DMS 273 treated with DMSO at 0.1 percent for 48 hours (cell line): ENCODE data around the gene RPLP2.

ENCODE experiments used
- DNase-seq: peaks from one replicate; lab custom pipeline; 2025; lab: John Stamatoyannopoulos, UW

RPLP2 gene

DNA sequence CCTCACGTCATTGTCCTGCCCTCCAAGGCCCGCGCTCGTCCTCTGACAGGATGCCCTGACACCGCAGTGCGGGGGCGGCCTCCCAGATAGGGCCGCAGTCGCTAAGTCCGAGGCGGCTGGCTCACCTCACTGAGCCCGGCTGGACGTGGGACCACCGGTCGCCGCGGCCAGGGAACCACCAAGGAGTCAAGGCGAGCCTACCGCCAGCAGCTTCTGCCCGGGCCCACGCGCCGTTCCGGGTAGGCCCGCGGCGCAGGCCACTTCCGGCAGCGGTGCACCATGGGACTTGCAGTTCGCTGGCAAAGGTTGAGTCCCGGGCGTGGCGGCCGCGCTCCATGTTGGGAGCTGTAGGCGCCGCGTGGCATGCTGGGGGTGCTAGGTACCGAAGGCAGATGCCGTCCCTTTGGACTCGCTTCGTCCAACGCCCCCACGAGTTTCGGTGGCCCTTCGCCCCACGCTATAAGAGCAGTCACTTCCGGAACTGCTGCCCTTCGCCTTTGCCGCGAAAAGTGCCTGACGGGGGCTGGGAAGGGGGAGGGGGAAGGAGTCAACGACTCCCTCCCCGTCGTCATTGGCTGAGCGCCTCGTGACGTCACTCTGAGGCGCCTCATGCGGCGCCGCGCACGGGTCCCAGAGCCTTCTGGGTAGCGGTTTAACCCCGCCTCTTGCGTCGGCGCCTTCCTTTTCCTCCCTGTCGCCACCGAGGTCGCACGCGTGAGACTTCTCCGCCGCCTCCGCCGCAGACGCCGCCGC is at the start of gene RPLP2:
TSS of gene RPLP2 (plus strand) at position 681 of the 753 bp plus-strand sequence. CDS start 268 bp downstream, outside the sequence.
- peak; percentile 86 for DNase-seq

DNA sequence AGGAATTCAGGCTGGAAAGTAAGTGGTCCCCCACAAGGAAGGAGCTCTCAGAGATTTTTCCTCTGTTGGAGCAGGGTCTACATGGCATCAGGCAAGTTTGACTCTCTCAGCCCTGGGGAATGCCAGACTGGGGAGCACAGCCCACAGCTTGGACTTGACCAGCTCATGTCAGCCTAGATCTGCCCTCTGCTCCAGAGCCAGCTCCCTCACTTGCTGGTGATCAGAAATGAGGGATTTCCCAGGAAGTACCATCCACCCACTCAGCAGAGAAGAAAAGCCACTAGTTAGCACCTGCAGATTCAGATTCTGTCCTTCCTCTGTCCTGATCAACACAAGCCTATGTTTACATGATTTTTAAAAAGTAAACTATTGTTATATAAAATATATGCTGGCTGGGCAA is 49.5 kb upstream of the RPLP2 start:
- no peak for DNase-seq

DNA sequence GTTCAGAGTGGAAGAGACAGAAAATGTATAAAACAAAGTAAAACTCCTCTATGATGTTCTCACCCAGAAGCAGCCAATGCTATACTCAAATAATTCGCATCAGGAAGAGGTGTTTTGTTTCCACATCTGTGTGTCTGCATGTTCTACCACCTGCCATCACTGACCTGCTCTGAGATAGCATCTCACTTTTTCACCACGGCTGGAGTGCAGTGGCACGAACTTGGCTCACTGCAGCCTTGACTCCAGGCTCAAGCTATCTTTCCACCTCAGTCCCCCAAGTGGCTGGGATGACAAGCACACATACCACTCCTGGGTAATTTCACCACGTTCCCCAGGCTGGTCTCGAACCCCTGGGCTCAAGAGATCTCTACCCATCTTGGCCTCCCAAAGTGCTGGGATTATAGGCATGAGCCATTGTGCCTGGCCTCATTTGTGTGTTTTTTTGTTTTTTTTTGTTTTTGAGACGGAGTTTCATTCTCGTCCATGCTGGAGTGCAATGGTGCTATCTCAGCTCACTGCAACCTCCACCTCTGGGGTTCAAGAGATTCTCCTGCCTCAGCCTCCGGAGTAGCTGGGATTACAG is 48.1 kb upstream of the RPLP2 start:
- DNase-seq, result no peak

DNA sequence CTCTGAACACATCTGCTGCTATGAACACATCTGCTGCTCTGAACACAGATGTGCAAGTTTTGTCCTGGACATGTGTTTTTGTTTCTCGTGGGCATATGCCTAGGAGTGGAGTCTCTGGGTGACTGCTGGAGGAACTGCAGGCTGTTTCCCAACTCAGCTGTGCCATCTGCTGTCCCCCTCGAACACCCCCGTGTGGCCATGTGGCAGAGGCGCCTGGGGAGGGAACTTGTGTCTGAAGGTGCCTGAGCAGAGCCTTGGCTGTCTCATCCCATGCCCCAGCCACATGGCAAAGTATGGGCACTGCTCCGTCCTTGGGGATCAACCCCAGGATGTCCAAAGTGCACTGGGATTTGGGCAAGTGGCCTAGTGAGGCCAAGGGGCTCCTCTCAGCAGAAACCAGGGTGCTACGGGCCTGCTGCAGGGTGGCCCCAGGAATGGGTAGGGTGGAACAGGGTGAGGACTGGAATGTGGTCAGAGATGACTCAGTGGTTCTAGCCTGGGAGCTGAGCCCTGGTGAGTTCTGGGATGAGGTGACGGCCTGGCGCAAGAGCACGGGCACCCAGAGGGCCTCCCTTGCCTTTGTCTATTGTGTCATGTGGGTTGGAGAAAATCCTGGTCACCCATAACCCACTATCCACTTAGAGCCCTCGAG is 47.2 kb upstream of the RPLP2 start:
- peak; percentile 72 for DNase-seq

DNA sequence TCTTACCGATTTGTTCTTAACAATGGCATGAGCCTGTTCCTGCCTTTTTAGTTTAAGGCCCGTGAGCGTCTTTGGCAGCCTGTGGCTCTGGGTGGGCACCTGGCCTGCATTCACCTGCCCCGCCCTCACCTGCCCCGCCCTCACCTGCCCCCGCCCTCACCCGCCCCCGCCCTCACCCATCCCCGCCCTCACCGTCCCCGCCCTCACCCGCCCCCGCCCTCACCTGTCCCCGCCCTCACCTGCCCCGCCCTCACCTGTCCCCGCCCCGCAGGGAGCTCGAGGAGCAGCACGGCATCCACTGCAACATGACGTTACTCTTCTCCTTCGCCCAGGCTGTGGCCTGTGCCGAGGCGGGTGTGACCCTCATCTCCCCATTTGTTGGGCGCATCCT is 46.7 kb upstream of the RPLP2 start:
- DNase-seq, result no peak

DNA sequence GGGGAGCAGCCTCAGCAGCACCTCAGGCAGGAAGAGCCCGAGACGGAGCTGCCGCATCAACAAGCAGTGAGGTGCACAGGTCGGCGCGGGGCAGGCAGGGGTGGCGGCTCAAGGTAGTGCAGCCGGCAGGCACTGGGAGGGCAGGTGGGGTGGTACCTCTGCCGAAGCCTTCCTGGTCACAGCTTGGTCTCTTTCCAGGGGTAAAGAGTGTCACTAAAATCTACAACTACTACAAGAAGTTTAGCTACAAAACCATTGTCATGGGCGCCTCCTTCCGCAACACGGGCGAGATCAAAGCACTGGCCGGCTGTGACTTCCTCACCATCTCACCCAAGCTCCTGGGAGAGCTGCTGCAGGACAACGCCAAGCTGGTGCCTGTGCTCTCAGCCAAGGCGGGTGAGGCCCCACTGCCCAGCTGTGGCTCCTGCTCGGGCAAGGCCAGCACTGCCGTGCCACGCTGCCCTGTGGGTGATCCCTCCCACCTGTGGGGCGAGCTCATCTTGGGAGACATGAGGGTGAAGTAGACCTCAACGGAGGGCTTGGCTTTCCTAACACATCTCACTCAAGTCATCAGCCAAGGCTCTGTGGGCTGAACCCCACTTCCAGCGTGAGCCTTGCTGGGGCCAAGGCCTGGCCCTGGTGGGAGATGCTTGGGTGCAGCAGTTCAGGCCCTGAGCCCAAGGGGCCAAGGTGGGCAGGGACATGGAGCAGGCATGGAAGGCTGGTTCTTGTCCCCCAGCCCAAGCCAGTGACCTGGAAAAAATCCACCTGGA is 46.0 kb upstream of the RPLP2 start:
- no peak for DNase-seq

DNA sequence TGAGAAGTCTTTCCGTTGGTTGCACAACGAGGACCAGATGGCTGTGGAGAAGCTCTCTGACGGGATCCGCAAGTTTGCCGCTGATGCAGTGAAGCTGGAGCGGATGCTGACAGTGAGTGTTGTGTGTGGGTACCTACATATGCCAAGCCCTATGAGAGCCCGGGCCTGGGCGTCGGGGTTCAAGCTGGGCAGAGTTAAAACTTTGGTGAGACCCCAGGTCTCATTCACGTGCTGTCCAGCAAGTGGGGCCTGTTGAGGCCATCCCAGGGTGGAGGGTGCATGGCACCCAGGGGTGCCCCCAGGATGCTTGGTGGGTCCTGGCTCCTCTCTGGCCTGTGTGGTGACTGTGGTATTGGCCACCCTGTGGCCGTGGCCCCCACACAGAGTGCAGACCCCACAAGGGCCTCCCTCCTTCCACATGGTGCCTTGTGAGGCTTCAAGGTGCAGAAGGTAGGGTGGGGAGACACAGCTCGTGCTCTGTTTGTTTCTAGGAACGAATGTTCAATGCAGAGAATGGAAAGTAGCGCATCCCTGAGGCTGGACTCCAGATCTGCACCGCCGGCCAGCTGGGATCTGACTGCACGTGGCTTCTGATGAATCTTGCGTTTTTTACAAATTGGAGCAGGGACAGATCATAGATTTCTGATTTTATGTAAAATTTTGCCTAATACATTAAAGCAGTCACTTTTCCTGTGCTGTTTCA is 45.3 kb upstream of the RPLP2 start:
- no peak for DNase-seq

DNA sequence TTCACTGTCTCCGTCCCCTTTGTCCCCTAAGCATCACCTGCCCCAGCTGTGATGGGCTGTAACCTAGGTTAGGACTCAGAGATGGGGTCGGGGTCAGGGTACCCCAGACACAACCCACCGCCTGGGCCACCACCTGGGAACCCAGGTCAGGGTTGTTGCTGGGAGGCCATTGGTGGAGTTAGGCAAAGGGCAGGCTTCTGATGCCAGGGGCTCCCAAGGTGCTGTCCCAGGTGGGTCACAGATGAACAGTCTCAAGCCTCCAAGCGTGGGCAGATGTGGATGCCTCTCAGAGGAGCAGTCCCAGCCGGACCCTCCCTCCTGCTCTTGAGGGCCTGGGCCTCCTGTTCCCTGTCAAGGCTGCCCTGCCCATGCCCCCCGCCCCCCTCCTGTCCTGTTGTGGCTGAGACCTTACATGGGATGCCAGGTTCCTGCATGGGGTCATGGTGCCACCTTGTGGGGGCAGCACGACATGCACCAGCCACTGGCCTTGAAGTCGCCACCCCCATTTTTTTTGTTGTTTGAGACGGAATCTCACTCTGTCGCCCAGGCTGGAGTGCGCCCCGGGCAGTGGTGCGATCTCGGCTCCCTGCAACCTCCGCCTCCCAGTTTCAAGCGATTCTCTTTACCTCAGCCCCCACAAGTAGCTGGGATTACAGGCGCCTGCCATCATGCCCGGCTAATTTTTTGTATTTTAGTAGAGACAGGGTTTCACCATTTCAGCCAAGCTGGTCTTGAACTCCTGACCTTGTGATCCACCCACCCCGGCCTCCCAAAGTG is 44.6 kb upstream of the RPLP2 start:
- DNase-seq, result no peak

DNA sequence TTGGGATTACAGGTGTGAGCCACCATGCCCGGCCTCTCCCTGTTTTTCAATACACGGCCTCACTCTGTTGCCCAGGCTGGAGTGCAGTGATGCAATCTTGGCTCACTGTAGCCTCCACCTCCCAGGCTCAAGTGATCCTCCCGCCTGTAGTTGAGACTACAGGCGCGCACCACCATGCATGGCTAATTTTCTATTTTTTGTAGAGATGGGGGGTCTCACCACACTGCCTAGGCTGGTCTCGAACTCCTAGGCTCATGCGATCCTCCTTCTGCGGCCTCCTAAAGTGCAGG is 44.0 kb upstream of the RPLP2 start:
- no peak for DNase-seq

DNA sequence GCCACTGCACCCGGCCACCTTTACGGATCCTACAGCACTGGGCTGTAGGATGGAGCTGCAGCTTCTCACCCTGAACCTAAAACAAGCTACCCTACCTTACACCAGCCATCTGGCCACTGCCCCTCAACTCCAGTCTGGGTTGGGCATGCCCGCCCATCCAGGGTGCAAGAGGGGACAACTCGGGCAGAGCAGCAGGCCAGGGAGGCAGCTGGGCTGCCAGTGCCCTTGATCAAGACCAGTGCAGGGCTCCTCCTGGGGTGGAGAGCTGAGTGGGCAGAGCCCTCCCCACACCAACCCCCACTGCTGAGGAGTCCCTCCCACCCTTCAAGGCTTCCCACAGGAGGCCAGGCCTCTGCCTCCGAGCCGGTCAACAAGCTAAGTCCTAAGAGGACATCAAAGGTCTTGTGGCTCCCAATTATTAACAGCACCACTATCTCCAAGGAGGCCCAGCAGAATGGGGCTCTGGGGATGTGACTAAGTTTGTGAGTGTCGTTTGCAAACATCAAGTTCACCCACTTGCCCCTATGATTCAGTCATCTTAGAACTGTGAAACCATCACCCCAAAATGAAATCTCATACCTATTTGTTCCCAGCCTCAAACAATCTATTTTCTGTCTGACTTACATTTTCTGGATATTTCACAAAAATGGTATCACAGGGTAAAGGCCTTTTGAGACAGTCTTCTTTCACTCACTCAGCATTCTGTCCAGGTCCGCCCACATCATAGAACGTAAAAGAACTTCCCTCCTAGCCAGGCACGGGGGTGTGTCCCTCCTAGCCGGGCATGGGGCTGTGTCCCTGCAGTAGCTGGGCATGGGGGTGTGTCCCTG is 43.4 kb upstream of the RPLP2 start:
- no peak for DNase-seq

DNA sequence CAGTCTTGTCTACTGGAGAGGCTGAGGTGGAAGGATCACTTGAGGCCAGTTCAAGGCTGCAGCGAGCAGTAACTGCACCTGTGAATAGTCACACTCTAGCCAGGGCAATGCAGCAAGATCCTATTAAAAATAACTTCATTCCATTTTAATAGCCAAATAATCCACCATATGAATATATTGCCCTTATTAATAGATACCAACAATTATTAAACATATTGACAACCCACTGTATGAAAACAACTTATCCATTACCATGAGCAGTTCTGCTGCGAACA is 42.9 kb upstream of the RPLP2 start:
- no peak for DNase-seq

DNA sequence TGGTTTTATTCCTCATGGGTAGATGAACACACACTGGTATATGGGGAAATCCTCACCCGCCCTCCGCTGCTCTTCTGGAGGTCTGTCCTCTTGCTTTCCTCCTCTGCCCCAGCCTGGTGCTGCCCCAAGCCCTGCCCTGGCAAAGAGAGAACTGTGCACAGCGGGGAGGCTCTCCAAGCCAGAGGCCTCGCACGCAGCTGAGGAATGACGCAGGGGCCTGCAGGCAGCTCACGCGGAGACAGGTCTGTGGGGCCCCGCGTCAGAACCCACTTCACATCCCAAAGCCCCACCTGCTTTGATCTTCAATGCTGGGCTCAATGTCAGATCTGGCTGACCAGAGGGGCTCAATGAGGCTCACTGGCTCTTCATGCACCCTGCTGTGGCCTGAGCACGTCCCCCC is 42.5 kb upstream of the RPLP2 start:
- DNase-seq, result no peak

DNA sequence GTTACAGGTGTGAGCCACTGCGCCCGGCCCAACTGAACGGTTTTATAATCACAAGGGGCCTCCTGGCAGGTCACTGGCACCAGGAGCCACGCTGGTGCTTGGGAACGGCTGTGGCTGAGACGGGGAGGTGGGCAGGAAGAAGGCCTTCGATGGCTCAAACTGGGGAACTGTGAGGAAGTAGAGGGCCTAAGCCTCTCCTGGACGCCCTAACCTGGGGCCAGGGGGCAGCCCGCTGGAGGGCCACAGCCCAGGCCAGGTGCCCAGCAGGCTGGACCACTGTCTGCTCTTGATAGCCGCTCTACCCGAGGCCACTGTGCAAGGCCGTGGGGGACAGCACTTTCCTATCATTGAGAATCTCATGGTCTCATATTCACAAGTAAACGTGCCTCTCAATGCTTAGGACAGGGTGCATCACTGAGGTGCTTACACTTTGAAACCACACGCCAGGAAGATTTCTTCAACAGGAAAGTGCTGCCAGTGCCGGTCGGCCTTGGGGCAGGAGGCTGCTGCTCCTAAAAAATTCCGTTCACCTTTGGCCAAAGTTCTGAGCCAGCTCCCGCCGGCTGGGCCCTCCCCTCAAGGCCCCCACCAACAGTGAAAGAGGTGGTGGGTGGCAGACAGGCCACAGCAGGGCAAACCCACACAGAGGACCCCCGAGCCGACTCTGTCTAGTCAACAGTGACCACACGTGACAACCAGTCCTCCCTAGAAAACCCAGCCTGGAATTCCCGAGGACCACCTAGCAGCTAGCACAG is 39.7 kb upstream of the RPLP2 start:
- no peak for DNase-seq

DNA sequence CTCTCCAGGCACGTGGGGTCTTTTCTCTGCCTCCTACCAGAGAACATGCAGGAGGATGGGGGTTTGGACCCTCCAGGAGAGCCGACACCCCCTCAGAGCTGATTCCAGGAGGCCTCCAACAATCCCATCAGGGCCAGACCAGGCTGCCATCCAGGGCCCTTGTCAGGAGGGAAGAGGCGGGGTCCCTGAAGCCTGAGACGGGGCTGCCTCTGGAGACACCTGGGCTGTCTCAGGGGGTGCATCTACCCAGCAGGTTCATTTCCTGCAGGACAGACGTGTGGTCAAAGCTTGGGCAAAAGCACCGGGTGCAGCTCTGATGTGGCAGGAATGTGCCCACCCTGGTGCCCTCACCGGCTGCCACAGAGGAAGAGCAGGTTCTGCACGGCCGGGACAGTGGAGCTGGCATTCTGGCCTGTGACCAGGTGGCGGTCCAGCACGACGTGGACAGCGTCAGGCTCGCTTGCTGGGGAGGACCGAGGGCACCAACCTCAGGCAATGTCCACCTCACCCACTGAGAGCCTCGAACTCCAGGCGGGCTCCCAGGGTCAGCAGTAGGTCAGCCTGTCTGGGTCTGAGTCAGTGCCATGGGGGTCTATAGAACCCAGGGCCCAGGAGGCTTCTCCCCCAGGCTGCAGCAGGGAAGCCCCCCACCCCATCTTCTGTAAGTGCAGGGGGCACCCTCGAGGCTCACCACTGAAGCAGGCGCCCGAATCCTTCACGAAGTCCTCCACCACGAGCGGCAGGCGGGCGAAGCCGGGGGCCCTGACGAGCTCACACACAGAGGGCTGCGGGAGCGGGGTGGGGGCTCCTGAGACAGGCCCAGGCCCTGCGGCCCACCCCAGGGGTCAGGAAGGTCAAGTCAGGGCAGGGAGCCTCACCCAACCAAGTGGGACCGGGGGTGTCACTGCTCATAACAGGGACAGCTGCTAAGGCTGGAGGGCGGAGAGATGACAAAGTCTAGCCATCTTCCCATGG is 38.8 kb upstream of the RPLP2 start:
- DNase-seq, result no peak

DNA sequence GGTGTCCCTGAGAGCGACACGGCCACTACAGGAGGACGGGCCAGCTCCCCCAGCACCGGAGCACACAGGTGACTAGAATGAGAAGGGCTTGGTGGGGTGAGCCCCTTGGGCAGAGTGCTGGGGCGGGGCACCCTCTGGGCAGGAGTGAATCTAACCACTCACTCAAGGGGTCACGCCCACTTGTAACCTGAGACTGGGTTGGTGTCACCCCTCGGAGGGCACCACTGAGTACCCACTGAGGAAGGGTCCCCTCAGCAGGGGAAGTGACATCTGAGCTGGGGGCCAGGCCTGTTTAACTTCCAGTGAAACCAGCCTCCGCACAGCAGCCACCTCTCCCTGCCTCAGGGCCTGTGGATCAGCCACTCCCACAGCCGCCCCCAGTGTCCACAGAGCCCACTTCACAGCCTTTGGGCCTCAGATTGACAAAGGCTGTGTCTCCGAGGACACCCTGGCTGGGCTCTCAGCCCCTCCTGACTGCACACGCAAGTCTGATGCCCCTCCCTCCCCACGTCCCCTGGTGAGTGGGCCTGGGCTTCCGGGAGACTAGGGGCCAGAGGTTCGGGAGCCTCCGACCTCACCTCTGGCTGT is 38.1 kb upstream of the RPLP2 start:
- DNase-seq, result no peak

DNA sequence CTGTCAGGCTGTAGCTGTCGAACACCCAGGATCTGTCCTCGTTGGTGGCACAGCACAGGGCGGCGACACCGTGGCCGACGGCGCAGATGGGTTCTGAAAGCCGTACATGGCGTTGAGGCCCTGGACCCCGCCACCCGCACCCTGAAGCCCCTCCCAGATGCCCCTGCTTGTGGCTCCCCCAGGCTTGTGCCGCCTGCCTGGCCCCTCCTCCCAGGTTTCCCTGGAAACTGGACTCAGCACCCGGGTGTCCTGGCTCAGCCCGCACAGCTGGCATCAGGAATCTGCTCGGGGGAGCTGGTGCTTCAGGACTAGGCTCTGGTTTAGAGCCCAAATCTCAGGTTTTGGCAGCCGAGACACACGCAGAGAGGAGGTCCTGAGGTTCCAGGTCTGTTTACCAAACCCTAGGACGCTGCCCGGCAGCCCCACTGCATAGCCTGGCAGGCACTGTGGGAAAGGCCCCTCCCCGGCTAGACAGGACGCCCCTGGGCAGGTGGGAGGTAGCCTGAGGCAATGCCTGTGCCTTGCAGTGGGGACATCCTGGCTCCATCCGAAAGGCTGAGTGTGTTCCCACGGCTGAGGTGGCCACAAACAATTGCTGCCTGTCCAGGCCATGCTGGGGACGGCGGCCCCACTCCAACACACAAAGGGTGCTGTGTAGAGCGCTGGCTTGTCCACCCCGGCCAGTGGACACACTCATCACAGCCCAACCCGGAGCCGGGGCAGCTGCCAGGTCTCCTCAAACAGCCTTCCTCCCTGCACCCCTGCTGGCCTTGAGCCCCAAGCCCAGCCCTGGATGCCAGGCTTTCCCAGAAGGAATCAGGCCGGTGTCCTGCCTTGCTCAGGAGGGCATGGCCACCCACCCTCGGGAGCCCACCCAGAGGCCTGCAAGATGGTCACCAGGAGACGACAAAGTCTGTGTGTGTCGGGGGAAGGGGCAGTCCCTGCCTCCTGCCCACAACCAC is 37.1 kb upstream of the RPLP2 start:
- no peak for DNase-seq

DNA sequence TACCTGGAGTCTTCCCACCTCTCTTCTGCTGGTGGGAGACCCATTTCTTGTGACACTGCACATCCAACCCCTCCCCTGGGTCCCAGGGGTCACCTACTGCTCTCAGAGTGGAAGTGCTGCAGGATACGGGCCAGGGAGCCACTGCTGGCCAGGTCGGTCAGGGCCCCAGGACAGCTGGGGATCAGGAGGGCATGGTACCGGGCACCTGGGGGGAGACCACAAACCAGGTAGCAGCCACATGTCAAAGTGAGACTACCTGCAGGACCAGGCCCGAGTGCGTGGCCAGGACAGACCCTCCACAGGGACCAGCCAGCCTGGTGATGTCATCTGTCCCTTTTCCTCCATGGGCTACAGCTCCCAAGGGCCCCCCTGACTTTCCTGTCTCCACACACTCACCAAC is 36.3 kb upstream of the RPLP2 start:
- no peak for DNase-seq
